NT2/D1 (cell line): Measurements from ENCODE around the gene CLCA2.

Experiments used
- SUZ12 ChIP-seq: IDR thresholded peaks from 2 replicates; pipeline ENCODE4 v1.6.1; 2011; ENCODE audit not compliant: insufficient read length, insufficient read depth; ENCODE audit errors: extremely low read depth
- YY1 ChIP-seq: IDR thresholded peaks from 2 replicates; pipeline ENCODE4 v1.6.1; 2011; ENCODE audit not compliant: insufficient read length, insufficient read depth

DNA sequence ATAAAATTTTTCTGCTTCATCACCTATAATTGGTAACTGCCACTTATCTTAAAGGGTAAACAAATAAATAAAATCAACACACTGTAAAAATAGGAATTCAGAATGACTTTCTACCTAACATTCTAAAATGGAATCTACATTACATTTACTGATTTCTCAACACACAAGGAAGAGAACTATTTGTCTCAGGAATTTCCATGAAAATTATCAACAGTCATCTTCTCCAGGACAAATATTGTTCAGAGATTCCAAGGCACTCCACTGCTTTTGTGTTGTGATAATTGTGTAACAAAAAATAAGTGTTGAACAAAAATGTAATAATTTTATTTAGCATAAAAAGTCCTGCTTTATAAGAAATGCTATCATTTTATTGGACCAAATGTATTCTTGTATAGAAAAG lies 35.2 kb upstream of the CLCA2 start:
- TF ChIP-seq YY1 = no peak
- no peak for TF ChIP-seq SUZ12
